Cardiac fibroblast (primary cell): ENCODE measurements around the gene KLK6.

Source experiments
- DNase-seq, 2 donors: peaks; one replicate each; pipeline versions ENCODE4 v3.0.0 to v3.0.0-alpha.2; 2010; ENCODE audit warnings: low read depth in 2 of 2
- H3K4me3 ChIP-seq, 2 donors: replicated peaks in 1 of 2; 1 replicate in 1 of 2; 2 replicates in 1 of 2; pipeline ENCODE4 v1.5.1; 2011; ENCODE audit warnings: low read depth in 2 of 2, low read length in 2 of 2, mild to moderate bottlenecking in 2 of 2, moderate library complexity in 1 of 2
- TF ChIP-seq, protein P1 (sequence below): IDR thresholded peaks from one replicate; pipeline ENCODE4 v1.5.1; 2011; ENCODE audit warnings: low read depth, mild to moderate bottlenecking, low read length, inconsistent platforms

The KLK6 gene

DNA sequence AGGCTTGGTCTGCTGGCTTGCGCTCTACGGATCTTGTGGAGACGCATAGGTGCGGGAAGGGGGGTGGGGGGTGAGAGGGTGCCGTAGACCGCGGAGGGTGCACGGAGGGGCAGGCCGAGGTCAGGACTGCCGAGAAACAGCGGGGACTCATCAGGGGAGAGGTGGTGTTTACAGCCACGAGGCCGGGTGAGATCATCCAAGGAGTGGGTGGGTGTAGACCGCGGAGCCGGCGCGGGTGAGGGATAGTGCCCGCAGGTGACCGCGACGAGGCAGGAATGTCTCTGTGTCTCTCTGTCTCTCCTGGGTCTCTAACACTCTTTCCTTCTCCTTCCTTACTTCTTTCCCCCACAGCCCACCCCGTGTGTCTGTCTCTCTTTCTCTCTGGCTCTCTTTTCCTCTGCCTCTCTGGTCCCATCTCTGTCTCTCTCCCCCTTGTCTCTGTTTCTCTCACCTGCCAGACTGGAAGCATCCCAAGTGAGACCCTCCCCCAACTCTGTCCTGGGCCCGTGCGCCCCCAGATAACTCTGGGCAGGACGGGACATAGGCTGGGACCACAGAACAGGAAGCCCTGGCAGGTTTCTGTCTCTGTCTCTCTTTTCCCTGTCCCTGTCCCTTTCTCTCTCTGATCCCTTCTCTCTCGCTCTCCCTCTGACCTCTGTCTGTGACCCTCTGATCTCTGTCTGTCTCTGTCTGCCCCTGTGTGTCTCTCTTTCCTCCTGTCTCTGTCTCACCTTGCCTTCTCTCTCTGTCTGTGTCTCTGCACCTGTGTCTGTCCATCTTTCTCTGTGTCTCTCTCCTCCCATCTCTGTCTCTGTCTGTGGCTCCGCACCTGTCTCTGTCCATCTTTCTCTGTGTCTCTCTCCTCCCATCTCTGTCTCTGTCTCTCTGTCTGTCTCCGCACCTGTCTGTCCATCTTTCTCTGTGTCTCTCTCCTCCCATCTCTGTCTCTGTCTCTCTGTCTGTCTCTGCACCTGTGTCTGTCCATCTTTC lies 56.4 kb downstream of the KLK6 start:
- TF ChIP-seq, protein P1, sequence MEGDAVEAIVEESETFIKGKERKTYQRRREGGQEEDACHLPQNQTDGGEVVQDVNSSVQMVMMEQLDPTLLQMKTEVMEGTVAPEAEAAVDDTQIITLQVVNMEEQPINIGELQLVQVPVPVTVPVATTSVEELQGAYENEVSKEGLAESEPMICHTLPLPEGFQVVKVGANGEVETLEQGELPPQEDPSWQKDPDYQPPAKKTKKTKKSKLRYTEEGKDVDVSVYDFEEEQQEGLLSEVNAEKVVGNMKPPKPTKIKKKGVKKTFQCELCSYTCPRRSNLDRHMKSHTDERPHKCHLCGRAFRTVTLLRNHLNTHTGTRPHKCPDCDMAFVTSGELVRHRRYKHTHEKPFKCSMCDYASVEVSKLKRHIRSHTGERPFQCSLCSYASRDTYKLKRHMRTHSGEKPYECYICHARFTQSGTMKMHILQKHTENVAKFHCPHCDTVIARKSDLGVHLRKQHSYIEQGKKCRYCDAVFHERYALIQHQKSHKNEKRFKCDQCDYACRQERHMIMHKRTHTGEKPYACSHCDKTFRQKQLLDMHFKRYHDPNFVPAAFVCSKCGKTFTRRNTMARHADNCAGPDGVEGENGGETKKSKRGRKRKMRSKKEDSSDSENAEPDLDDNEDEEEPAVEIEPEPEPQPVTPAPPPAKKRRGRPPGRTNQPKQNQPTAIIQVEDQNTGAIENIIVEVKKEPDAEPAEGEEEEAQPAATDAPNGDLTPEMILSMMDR: no peak
- no peak overlapping the region for H3K4me3 ChIP-seq
- DNase-seq: no peak

- DNase-seq: no peak
- TF ChIP-seq, protein P1: no peak
These were observed 57.2 kb downstream of the KLK6 start for GRCh38 chr19:50912102-50912599.

DNA sequence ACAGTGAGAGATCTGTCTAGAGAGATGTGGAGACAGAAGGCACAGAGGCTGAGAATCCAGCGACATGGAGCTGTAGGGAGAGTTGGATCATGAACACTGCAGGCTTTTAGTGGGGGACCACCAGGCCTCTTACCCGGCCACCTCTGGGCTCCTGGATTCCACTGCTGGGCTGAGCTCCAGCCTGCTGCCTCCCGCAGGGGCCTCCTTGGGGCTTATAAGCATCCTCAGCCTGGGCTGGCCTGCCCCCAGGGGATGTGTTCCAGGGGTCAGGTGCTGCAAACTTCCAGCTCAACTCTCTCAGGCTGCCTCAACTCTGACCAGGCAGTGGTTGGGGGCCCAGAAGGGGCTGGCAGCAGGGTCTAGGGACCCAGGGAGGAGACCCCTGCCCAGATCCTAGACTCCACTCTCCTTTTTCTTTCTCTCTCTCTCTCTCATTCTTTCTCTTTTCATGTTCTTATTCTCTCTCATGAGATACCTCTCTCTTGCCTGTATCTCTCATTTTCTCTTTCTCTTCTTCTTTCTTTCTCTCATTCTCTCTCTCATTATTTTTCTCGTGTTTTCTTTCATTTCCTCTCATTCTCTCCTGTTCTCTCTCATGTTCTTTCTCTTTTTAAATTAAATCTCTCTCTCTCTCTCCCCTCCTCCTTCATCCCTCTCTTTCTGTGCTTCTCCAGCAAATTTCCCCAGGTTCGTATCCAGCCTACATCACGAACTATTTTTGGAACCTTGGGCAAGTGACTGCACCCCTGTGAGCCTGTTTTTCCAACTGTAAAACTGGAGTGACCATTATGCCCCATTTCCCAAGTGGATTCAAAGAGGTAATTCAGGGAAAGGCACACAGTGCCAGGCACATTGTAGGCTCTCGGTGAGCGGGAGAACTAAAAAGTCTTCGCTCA lies 57.9 kb downstream of the KLK6 start, which contains the start of gene KLK4:
Gene KLK4, minus strand, starts transcription at position 190 of the 896 bp plus-strand sequence. CDS start 657 bp downstream, outside the sequence.
- DNase-seq: no peak
- TF ChIP-seq, protein P1: no peak
- no peak within 1 kb of the TSS for H3K4me3 ChIP-seq

More at GRCh38 chr19:50912102-50912599, 57.2 kb downstream of the KLK6 start:
- H3K4me3 ChIP-seq: no peak overlapping the region

- no peak for DNase-seq
- no peak overlapping the region for H3K4me3 ChIP-seq
- TF ChIP-seq, protein P1: no peak
These were observed 58.7 kb downstream of the KLK6 start for GRCh38 chr19:50910722-50911121.

- TF ChIP-seq, protein P1: no peak
- H3K4me3 ChIP-seq: no peak overlapping the region
- peak; percentile 40 to 48 for DNase-seq
These were observed 59.9 kb downstream of the KLK6 start for GRCh38 chr19:50909240-50910070.
